RWPE2 (cell line): ENCODE results near the gene TIAL1.

Experiments used
- ATAC-seq: fragments of 200-7000 bp; cut with Tn5 transposase; 3 replicates; pipeline ENCODE4 v1.9.1; 2021; ENCODE audit warnings: low read depth
- DNase-seq: peaks from one replicate; pipeline ENCODE4 v3.0.0-alpha.2; 2020; ENCODE audit warnings: low spot score
- H3K27ac ChIP-seq: fragments of 450-650 bp; 2 replicates; pipeline ENCODE4 v1.5.1; 2017; ENCODE audit warnings: mild to moderate bottlenecking; ENCODE audit not compliant: poor library complexity, severe bottlenecking
- H3K27me3 ChIP-seq: fragments of 250-450 bp; sonication (Bioruptor Pico); 2 replicates; pipeline ENCODE4 v1.5.1; 2021; ENCODE audit warnings: mild to moderate bottlenecking, moderate library complexity; ENCODE audit not compliant: insufficient read depth, poor library complexity, severe bottlenecking
- H3K36me3 ChIP-seq: fragments of 250-450 bp; sonication (Bioruptor Pico); 2 replicates; pipeline ENCODE4 v1.5.1; 2020; ENCODE audit warnings: low read depth, mild to moderate bottlenecking, moderate library complexity
- H3K4me1 ChIP-seq: fragments of 250-450 bp; sonication (Bioruptor Pico); 2 replicates; pipeline ENCODE4 v1.5.1; 2021; ENCODE audit warnings: mild to moderate bottlenecking, moderate library complexity; ENCODE audit not compliant: insufficient read depth, poor library complexity, severe bottlenecking
- H3K4me3 ChIP-seq: fragments of 250-450 bp; sonication (Bioruptor Pico); 2 replicates; pipeline ENCODE4 v1.5.1; 2021; ENCODE audit warnings: mild to moderate bottlenecking, moderate library complexity; ENCODE audit not compliant: severe bottlenecking
- H3K9me3 ChIP-seq: fragments of 250-450 bp; sonication (Bioruptor Pico); 2 replicates; pipeline ENCODE4 v1.5.1; 2021; ENCODE audit warnings: mild to moderate bottlenecking, moderate library complexity; ENCODE audit not compliant: severe bottlenecking
- CTCF ChIP-seq: fragments of 450-650 bp; IDR thresholded peaks from one replicate; pipeline ENCODE4 v1.5.1; 2017; ENCODE audit warnings: mild to moderate bottlenecking, moderate library complexity; ENCODE audit not compliant: poor library complexity, severe bottlenecking

The TIAL1 gene

GRCh38 chr10:119524720-119525070, 72.1 kb downstream of the TIAL1 start:
- ATAC-seq (no peak), DNase-seq (no peak)
- H3K27me3 ChIP-seq = no peaks in the 10 kb centered on the region
- peaks cover 9% of the 10 kb centered on the region for H3K4me1 ChIP-seq
- H3K9me3 ChIP-seq = no peaks in the 10 kb centered on the region
- H3K4me3 ChIP-seq = no peak overlapping the region
- peaks cover 10% of the 10 kb centered on the region for H3K36me3 ChIP-seq
- H3K27ac ChIP-seq = no peak overlapping the region
- TF ChIP-seq CTCF = no peak

GRCh38 chr10:119523895-119524719, 72.7 kb downstream of the TIAL1 start:
- H3K36me3 ChIP-seq = peaks cover 10% of the 10 kb centered on the region
- H3K9me3 ChIP-seq = no peaks in the 10 kb centered on the region
- no peak overlapping the region for H3K4me3 ChIP-seq
- H3K27me3 ChIP-seq = no peaks in the 10 kb centered on the region
- H3K27ac ChIP-seq = no peak overlapping the region
- ATAC-seq (no peak), DNase-seq (no peak)
- peaks cover 9% of the 10 kb centered on the region for H3K4me1 ChIP-seq
- no peak for TF ChIP-seq CTCF
